Gastroesophageal sphincter (tissue), 3 donors: ENCODE results near the gene PRKCZ.

Experiments used
- CTCF ChIP-seq, 4 experiments: fragments of 200-600 bp in 2 of 4; fragments of 450-650 bp in 2 of 4; sonication (generic) in 1 of 4; IDR thresholded peaks; one replicate each; pipeline ENCODE4 v1.5.1; 2017 to 2019; ENCODE audit warnings: antibody characterized with exemption in 4 of 4, mild to moderate bottlenecking in 2 of 4, moderate library complexity in 2 of 4
- POLR2A ChIP-seq, 2 donors: fragments of 450-650 bp; IDR thresholded peaks; one replicate each; pipeline ENCODE4 v1.6.1; 2017; ENCODE audit warnings: antibody characterized with exemption in 2 of 2, mild to moderate bottlenecking in 2 of 2, moderate library complexity in 1 of 2

- TF ChIP-seq CTCF (IDR thresholded peaks at IDR 0.05), result no peak
- TF ChIP-seq POLR2A (IDR thresholded peaks at IDR 0.05), result no peak
Measured at GRCh38 chr1:2228694-2229036, 178.5 kb downstream of the PRKCZ start.
